ENCODE data around the gene GLI3.
A peak's percentile ranks its signal among the peaks of the same experiment; 100 is the strongest.
"Not testable (repeated sequence)": the region's sequence is repeated elsewhere in the genome, so short reads cannot be mapped to it uniquely, and the experiment has no call there.

Gene GLI3

GRCh38 chr7:42212541-42213090 is 24.4 kb downstream of the GLI3 start:
- DNase-seq (ENCODE audit: low read depth, low spot score) = peak; percentile 58

DNA sequence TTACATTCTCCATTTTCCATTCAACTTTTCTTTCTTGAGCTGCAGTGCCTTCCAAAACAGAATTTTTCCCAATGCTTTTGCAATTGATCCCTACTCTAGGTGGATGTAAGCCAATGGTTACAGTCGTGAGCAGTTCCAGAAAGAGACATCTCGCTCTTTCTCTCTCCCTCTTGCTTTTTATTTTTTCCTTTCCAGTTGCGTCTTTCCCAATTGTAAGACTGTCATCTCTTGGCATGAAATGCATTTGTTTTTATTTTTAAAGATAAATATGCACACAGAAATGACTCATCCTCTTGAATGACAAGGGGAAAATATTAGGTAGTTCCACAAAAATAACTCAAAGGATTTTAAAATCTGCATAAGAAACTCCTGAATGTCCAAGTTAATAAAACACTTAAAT is 25.1 kb downstream of the GLI3 start:
- no peak for DNase-seq (ENCODE audit: low read depth, low spot score)

DNA sequence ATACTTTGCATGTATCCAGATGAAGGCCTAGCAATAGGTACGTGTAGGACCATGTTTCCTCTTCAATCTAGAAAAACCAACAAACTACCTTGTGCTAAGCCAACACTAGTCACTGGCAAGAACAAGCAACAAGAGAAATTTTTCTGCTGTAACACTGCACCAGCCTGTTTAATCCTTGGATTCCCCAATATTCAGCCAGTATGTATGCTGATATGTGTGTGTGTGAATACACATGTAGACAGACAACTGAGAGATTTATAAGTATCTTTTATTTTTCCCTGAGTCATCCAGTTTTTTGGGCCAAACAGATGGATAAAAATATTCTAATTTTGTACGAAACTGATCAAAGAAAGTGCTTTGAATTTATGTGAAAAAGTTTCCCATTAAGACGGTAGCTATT is 26.2 kb downstream of the GLI3 start:
- no peak for DNase-seq (ENCODE audit: low read depth, low spot score)

DNA sequence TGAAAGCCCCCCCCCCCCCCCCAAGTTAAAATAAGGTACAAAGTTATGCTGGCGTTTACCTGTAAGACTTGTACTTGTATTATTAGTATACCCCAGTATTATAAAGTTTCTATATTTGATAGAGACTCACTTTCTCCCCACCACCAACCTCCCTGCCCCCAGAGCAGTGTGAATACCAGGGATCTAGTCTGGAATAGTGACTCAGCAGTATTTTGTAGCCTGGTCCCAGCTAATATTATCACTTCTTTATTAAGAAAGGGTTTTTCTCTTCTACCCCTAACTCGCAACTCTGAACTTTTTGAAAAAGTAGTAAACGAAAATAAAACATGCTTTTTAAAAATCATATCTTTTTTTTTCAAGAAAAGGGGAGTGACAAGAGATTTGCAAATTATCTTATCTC is 26.7 kb downstream of the GLI3 start:
- no peak for DNase-seq (ENCODE audit: low read depth, low spot score)

- not testable (repeated sequence) for DNase-seq (ENCODE audit: low read depth, low spot score)
Observed at GRCh38 chr7:42209085-42209484, 27.9 kb downstream of the GLI3 start.

DNA sequence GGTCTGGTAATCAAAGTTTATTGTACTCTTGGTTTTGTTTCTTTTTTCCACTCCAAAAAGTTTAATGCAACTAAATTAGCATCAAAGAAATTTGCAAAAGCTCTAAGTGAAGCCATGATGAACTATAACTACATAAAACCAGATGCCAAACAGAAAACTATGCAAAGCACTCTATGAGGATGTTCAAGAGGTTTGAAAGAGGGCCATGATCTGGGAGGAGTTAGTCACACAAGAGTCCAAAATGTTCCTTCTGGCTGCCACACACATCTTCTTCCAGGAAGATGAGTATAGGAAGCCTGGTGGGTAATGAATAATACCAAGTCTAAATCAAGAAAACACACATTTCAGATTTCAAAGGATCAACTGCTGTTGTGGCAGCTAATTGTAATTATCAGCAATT is 28.4 kb downstream of the GLI3 start:
- no peak for DNase-seq (ENCODE audit: low read depth, low spot score)

DNA sequence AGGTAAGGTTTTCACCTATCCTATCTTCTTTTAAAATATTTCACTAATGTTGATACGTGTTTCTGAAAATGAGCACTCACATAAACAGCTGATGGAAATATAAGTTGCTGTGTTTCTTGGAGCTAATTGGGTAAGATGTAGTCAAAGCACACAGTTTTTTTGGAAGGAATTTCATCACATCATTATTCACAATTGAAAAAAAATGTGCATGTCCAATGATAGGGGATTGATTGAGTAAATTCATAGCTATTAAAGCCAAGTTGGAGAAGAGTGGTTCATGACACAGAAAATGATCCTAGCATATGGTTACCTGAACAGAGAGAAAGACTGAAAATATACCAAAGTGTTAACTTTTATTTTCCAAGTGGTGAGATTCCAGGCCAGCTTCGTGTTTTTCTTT is 29.6 kb downstream of the GLI3 start:
- DNase-seq (ENCODE audit: low read depth, low spot score) = no peak

- DNase-seq (ENCODE audit: low read depth, low spot score) = no peak
Observed at GRCh38 chr7:42203336-42203735, 33.7 kb downstream of the GLI3 start.

- no peak for DNase-seq (ENCODE audit: low read depth, low spot score)
Observed at GRCh38 chr7:42202601-42203000, 34.4 kb downstream of the GLI3 start.

DNA sequence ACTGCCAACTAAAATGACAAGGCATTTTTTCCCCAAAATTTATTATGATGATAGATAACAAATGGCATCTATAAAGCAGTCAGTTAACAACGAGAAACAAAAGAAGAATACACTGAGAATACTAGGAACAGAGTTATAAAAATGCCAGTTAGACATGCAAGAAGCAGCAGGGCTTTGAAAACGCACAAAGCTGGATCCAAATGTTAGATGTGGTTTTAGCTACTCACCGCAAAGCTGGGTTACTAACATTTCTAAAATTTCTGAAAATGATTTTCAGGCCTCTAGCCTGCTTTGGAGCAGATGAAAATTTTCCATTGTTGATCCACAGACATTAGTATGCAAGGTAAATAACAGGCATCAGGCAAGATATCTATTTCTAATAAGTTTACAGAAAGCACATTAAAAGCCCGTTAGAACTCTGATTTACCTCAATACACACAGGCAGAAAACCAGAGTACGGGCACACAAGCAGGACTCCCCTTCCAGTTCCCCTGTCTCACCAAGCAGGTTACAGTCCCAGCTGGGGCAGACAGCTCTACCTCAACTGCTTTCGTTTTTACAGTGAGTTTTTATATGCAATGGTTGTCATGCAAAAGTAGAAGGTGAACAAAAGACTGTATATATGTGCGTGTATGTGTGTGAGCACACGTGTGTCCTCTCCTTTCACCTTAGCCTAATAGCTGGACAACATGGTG is 37.9 kb downstream of the GLI3 start:
- no peak for DNase-seq (ENCODE audit: low read depth, low spot score)

DNA sequence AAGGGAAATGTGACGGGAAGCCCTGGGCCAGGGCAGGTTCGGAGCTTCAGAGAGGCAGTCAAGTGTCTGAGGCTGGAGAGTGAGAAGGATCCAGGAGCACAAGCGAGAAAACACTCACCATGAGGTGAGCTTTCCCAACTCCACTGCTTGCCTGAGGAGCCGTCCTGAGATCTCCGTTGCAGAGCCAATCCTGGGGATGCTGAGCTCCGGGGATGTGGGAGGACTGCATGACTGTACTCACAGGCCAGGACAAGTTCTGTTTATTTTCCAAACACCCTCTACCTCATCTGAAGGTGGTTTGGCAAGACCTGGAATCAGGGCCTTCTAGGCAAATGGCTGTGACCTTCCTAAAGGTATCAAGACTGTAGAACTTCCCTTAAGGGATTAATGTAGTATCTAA is 38.7 kb downstream of the GLI3 start:
- DNase-seq (ENCODE audit: low read depth, low spot score) = peak; percentile 44

GRCh38 chr7:42197451-42197850 is 39.6 kb downstream of the GLI3 start:
- DNase-seq (ENCODE audit: low read depth, low spot score) = peak; percentile 18

- DNase-seq (ENCODE audit: low read depth, low spot score) = no peak
Observed at GRCh38 chr7:42194238-42194637, 42.8 kb downstream of the GLI3 start.

- no peak for DNase-seq (ENCODE audit: low read depth, low spot score)
Observed at GRCh38 chr7:42193471-42194129, 43.4 kb downstream of the GLI3 start.

- peak; percentile 75 for DNase-seq (ENCODE audit: low read depth, low spot score)
Observed at GRCh38 chr7:42192851-42193461, 44.1 kb downstream of the GLI3 start.

GRCh38 chr7:42192066-42192465 is 44.9 kb downstream of the GLI3 start:
- no peak for DNase-seq (ENCODE audit: low read depth, low spot score)

GRCh38 chr7:42189535-42189934 is 47.5 kb downstream of the GLI3 start:
- no peak for DNase-seq (ENCODE audit: low read depth, low spot score)

DNA sequence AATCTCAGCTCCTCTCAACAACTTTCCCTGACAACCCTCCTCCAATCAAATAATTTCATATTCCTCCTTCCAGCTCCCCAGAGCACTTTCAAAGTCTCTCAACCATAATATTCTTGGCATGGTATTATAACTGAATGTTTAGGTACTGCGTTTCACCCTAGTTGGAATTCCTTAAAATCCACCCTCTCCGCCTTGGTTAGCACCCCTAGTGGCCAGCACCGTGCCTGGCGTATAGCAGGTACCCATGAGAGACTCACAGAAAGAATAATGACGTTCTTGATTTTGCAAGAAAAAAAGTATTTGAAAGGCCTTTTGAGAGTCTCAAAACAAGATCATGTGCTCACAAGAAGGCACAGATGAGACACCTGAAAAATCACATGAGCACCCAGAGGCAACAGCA is 50.9 kb downstream of the GLI3 start:
- DNase-seq (ENCODE audit: low read depth, low spot score) = peak; percentile 30

DNA sequence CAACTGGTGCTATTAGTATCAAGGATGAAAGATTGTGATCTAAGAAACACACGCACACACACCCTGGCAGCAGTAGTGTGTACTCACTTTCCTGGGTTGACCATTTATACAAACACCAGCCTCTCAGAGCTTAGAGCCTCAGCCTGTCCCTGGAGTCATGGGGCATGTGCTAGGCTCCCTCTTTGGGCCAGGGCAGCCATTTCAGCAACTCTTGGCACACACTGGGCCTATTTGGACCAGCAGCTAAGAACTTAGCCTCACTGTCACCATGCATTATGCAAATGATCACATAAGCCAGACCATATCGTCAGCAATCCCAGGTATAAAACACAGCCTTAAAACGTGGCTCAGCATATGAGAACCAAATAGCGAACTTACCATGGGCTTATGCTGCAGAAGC is 51.3 kb downstream of the GLI3 start:
- no peak for DNase-seq (ENCODE audit: low read depth, low spot score)

DNA sequence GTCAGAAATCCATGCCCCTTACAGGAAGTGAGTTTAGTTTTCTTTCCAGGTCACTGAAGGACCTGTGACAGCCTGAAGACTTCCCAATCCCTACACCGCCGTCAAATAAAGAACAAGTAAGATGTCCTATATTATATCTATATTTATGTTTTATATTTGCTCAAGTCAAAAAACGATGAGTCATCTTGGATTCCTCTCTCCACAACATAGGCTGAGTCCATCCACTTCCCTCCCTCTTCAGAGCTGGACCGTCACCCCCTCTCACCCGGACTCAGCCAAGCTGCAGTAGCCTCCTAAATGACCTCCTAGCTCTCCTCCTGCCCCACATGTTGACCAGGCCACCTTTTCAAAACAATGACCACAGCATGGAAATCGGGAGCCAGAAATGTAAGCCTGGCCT is 53.5 kb downstream of the GLI3 start:
- no peak for DNase-seq (ENCODE audit: low read depth, low spot score)

DNA sequence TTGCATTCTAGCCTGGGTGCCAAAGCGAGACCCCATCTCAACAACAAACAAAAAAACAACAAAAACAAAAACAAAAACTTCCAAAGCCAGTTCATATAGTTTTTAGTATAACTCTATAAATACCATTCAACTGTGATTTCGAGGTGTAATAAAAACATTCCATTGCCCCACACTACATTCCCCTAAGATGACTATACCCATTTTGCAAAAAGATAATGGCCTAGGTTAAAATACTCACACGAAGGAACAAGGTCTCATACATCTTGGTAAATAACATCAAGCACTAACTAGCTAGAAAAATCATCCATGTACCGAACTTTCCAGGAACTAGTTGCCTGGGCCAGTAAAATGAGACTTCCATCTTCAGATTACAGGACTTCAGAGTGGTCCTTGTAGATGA is 55.4 kb downstream of the GLI3 start:
- no peak for DNase-seq (ENCODE audit: low read depth, low spot score)

GRCh38 chr7:42180806-42181205 is 56.2 kb downstream of the GLI3 start:
- no peak for DNase-seq (ENCODE audit: low read depth, low spot score)

DNA sequence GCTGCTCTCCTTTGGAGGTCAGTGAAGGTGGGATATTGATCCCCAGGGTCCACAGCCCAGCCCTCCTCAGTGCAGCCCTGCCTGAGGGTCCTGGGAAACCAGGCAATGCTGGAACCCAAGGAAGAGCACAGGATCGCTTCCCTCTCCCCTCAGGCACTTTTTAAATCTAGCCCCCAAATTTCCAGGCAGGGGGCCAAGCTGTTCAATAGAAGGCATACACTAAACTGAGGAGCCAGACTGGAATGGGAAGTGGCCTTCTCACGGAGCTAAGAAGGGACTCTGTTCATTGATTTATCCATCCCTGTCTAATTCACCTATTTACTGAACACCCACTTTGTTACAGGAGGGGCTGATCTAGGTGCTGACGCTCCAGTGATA is 60.3 kb downstream of the GLI3 start:
- no peak for DNase-seq (ENCODE audit: low read depth, low spot score)
